Measurements from ENCODE around the gene TOMM20. TPM values are rescaled to one million over a fixed set of nuclear protein-coding genes. Genes with fewer than 3 reads are reported as not detected.

TOMM20 gene
- total RNA-seq, 4 donors from 2014 or later: 86.0 to 99.0 (median 95.4) TPM

- TF ChIP-seq CTCF (IDR thresholded peaks at IDR 0.05; ENCODE audit: low read depth): no peak
Measured at GRCh38 chr1:235134171-235134570, 5.5 kb upstream of the TOMM20 start.

- TF ChIP-seq CTCF (IDR thresholded peaks at IDR 0.05; ENCODE audit: low read depth): no peak
Measured at GRCh38 chr1:235133086-235133485, 4.4 kb upstream of the TOMM20 start.

GRCh38 chr1:235131961-235132360, 3.3 kb upstream of the TOMM20 start:
- no peak for TF ChIP-seq CTCF (IDR thresholded peaks at IDR 0.05; ENCODE audit: low read depth)

GRCh38 chr1:235130766-235131270, 2.2 kb upstream of the TOMM20 start:
- TF ChIP-seq CTCF (IDR thresholded peaks at IDR 0.05; ENCODE audit: low read depth): no peak

- no peak for TF ChIP-seq CTCF (IDR thresholded peaks at IDR 0.05; ENCODE audit: low read depth)
Measured at GRCh38 chr1:235129774-235130570, 1.3 kb upstream of the TOMM20 start.

GRCh38 chr1:235127732-235128455, 743 bp downstream of the TOMM20 start:
- TF ChIP-seq CTCF (IDR thresholded peaks at IDR 0.05; ENCODE audit: low read depth): no peak

GRCh38 chr1:235127203-235127602, 1.4 kb downstream of the TOMM20 start:
- TF ChIP-seq CTCF (IDR thresholded peaks at IDR 0.05; ENCODE audit: low read depth): no peak
